SK-N-SH (cell line): ENCODE results near the gene MRPL1. TPM values are rescaled to one million over a fixed set of nuclear protein-coding genes. Genes with fewer than 3 reads are reported as not detected.

Source experiments
- CTCF ChIA-PET: fragments of 300-600, 350-600 bp; formaldehyde crosslinking; extraction: SDS; loops from one replicate; lab custom pipeline; 2021; lab: Yijun Ruan, JAX
- POLR2A ChIA-PET: fragments of 350-600 bp; sonication (Branson Sonifier 250); formaldehyde crosslinking; extraction: SDS; loops from one replicate; lab custom pipeline; 2020; ENCODE audit warnings: antibody characterized with exemption, inconsistent platforms; lab: Yijun Ruan, JAX
- DNase-seq: peaks from one replicate; pipeline ENCODE4 v3.0.0; 2012
- H2AFZ ChIP-seq: fragments of 200-600 bp; sonication (generic); 2 replicates; pipeline ENCODE4 v1.8.1; 2016; ENCODE audit warnings: antibody characterized with exemption, mild to moderate bottlenecking, low read depth
- H3F3A ChIP-seq: fragments of 200-600 bp; sonication (generic); replicated peaks from 2 replicates; pipeline ENCODE3; 2016; ENCODE audit warnings: antibody characterized with exemption, mild to moderate bottlenecking; ENCODE audit not compliant: insufficient read depth
- H3K27ac ChIP-seq, 2 experiments: fragments of 200-500 bp in 1 of 2; fragments of 200-600 bp in 1 of 2; sonication (Bioruptor generic) in 1 of 2; sonication (generic), shearing (Covaris generic) in 1 of 2; 2 replicates each; pipeline versions ENCODE4 v1.5.1 to v1.6.1; 2014 to 2016; ENCODE audit warnings: low read depth in 2 of 2, inconsistent platforms in 1 of 2, low read length in 1 of 2, mild to moderate bottlenecking in 1 of 2, mixed read lengths in 1 of 2
- H3K27me3 ChIP-seq: fragments of 200-600 bp; sonication (generic), shearing (Covaris generic); 2 replicates; pipeline ENCODE4 v1.6.1; 2016; ENCODE audit warnings: mixed run types; ENCODE audit not compliant: insufficient read depth
- H3K36me3 ChIP-seq, 2 experiments: fragments of 200-500 bp in 1 of 2; fragments of 200-600 bp in 1 of 2; sonication (Bioruptor generic) in 1 of 2; sonication (generic) in 1 of 2; replicated peaks in 1 of 2; 2 replicates each; pipeline versions ENCODE3 to v1.5.1; 2014 to 2016; ENCODE audit warnings: low read length in 1 of 2, mild to moderate bottlenecking in 1 of 2; ENCODE audit not compliant: insufficient read depth in 2 of 2, control insufficient read depth in 1 of 2
- H3K4me1 ChIP-seq, 2 experiments: fragments of 200-500 bp in 1 of 2; fragments of 200-600 bp in 1 of 2; sonication (Bioruptor generic) in 1 of 2; sonication (generic), shearing (Covaris generic) in 1 of 2; 2 replicates each; pipeline versions ENCODE4 v1.5.1 to v1.6.1; 2014 to 2016; ENCODE audit warnings: low read depth in 1 of 2, low read length in 1 of 2, mixed run types in 1 of 2; ENCODE audit not compliant: insufficient read depth in 2 of 2, control insufficient read depth in 1 of 2
- H3K4me2 ChIP-seq: fragments of 200-600 bp; sonication (generic), shearing (Covaris generic); 2 replicates; pipeline ENCODE4 v1.6.1; 2017; ENCODE audit warnings: mixed run types
- H3K4me3 ChIP-seq, 2 experiments: fragments of 200-500 bp in 1 of 2; fragments of 200-600 bp in 1 of 2; sonication (Bioruptor generic) in 1 of 2; sonication (generic), shearing (Covaris generic) in 1 of 2; 2 replicates each; pipeline versions ENCODE4 v1.5.1 to v1.8.1; 2014 to 2016; ENCODE audit warnings: low read depth in 2 of 2, inconsistent platforms in 1 of 2, low read length in 1 of 2, mild to moderate bottlenecking in 1 of 2, mixed read lengths in 1 of 2, moderate library complexity in 1 of 2
- H3K79me2 ChIP-seq: fragments of 200-600 bp; sonication (generic); 2 replicates; pipeline ENCODE4 v1.8.1; 2017; ENCODE audit warnings: mild to moderate bottlenecking; ENCODE audit not compliant: insufficient read depth
- H3K9ac ChIP-seq: fragments of 200-600 bp; sonication (generic); 2 replicates; pipeline ENCODE4 v1.6.1; 2017; ENCODE audit warnings: mixed run types
- H3K9me2 ChIP-seq: fragments of 200-600 bp; sonication (generic); 2 replicates; pipeline ENCODE4 v1.6.1; 2017; ENCODE audit warnings: mixed run types
- H3K9me3 ChIP-seq: fragments of 200-600 bp; sonication (generic); 2 replicates; pipeline ENCODE4 v1.6.1; 2017; ENCODE audit warnings: mixed run types, mild to moderate bottlenecking, moderate library complexity
- H4K20me1 ChIP-seq: fragments of 200-600 bp; sonication (generic); 2 replicates; pipeline ENCODE4 v1.6.1; 2017; ENCODE audit warnings: mild to moderate bottlenecking, mixed run types; ENCODE audit not compliant: insufficient read depth
- CHD2 ChIP-seq: fragments of 150-350 bp; IDR thresholded peaks from 2 replicates; pipeline ENCODE4 v1.6.1; 2018; ENCODE audit warnings: low read length; ENCODE audit not compliant: partially characterized antibody
- ELF1 ChIP-seq: IDR thresholded peaks from 2 replicates; pipeline ENCODE4 v1.4.0; 2012
- EP300 ChIP-seq, 2 experiments: IDR thresholded peaks; 2 replicates each; pipeline versions ENCODE4 v1.4.0 to v1.6.1; 2012; ENCODE audit warnings: borderline replicate concordance in 1 of 2, low read depth in 1 of 2, low read length in 1 of 2
- EZH2phosphoT487 ChIP-seq: fragments of 200-600 bp; sonication (generic); IDR thresholded peaks from 2 replicates; pipeline ENCODE4 v1.6.1; 2017; ENCODE audit warnings: low read depth, mixed run types, mild to moderate bottlenecking, antibody characterized with exemption, moderate library complexity, borderline replicate concordance
- FOSL2 ChIP-seq: IDR thresholded peaks from 2 replicates; pipeline ENCODE4 v1.4.0; 2012; ENCODE audit warnings: low read depth, mild to moderate bottlenecking, moderate library complexity, borderline replicate concordance
- FOXM1 ChIP-seq: IDR thresholded peaks from 2 replicates; pipeline ENCODE4 v1.4.0; 2012; ENCODE audit warnings: low read depth, mild to moderate bottlenecking
- GABPA ChIP-seq: IDR thresholded peaks from 2 replicates; pipeline ENCODE4 v1.4.0; 2012; ENCODE audit warnings: low read depth, mild to moderate bottlenecking
- GATA2 ChIP-seq: sonication (generic); formaldehyde crosslinking; IDR thresholded peaks from 2 replicates; pipeline ENCODE4 v1.5.0; 2020; ENCODE audit warnings: mild to moderate bottlenecking, missing genetic modification reagents
- JUND ChIP-seq: IDR thresholded peaks from 2 replicates; pipeline ENCODE4 v1.4.0; 2012
- MEF2A ChIP-seq: IDR thresholded peaks from 2 replicates; pipeline ENCODE4 v1.4.0; 2012; ENCODE audit warnings: low read depth, borderline replicate concordance
- NFIC ChIP-seq: IDR thresholded peaks from 2 replicates; pipeline ENCODE4 v1.4.0; 2012; ENCODE audit warnings: borderline replicate concordance
- NRF1 ChIP-seq: IDR thresholded peaks from 2 replicates; pipeline ENCODE4 v1.6.1; 2012; ENCODE audit warnings: low read depth, mild to moderate bottlenecking, low read length
- POLR2AphosphoS5 ChIP-seq: IDR thresholded peaks from 2 replicates; pipeline ENCODE4 v1.6.1; 2012; ENCODE audit warnings: low read depth, low read length
- RFX5 ChIP-seq: IDR thresholded peaks from 2 replicates; pipeline ENCODE4 v1.6.1; 2012; ENCODE audit warnings: mild to moderate bottlenecking, improper control_type of control experiment, low read length
- RXRA ChIP-seq: IDR thresholded peaks from 2 replicates; pipeline ENCODE4 v1.4.0; 2012; ENCODE audit warnings: low read depth, mild to moderate bottlenecking, borderline replicate concordance
- SIN3A ChIP-seq: IDR thresholded peaks from 2 replicates; pipeline ENCODE4 v1.6.1; 2012; ENCODE audit warnings: low read depth, mild to moderate bottlenecking, low read length, moderate library complexity, borderline replicate concordance
- SMC3 ChIP-seq: IDR thresholded peaks from 2 replicates; pipeline ENCODE4 v1.6.1; 2012; ENCODE audit warnings: low read depth, low read length, improper control_type of control experiment
- TAF1 ChIP-seq: IDR thresholded peaks from 2 replicates; pipeline ENCODE4 v1.6.1; 2012; ENCODE audit warnings: low read depth, mild to moderate bottlenecking, low read length, moderate library complexity, borderline replicate concordance
- TCF12 ChIP-seq: IDR thresholded peaks from 2 replicates; pipeline ENCODE4 v1.4.0; 2012
- TEAD4 ChIP-seq: IDR thresholded peaks from 2 replicates; pipeline ENCODE4 v1.4.0; 2012; ENCODE audit warnings: mild to moderate bottlenecking, borderline replicate concordance; ENCODE audit not compliant: insufficient read depth
- USF2 ChIP-seq: fragments of 150-350 bp; IDR thresholded peaks from 2 replicates; pipeline ENCODE4 v1.6.1; 2017; ENCODE audit warnings: antibody characterized with exemption, low read length, low read depth, borderline replicate concordance
- YY1 ChIP-seq: IDR thresholded peaks from 2 replicates; pipeline ENCODE4 v1.4.0; 2012; ENCODE audit warnings: low read depth, mild to moderate bottlenecking
- WGBS: methylation state at CpG from one replicate; pipeline ENCODE4 v1.1.6; 2017; ENCODE audit warnings: low lambda C conversion rate; 5-methylcytosine and 5-hydroxymethylcytosine counted together
- polyA plus RNA-seq, 3 experiments: library from polyadenylated mRNA; depleted of rRNA; stranded (reverse); fragments of >200 nt; gene quantifications; 2 replicates each; pipeline ENCODE4 v1.2.3, GENCODE V29; 2012

Gene MRPL1
- polyA plus RNA-seq, 1 of the 3 experiments (the other 2 are of a cell fraction): 11.0 TPM

GRCh38 chr4:77996076-77996475 is 133.4 kb downstream of the MRPL1 start:
- Histone ChIP-seq H3K9ac (no peak overlapping the region), H3K27ac (no peak overlapping the region), H3K79me2 (no peaks in the 10 kb centered on the region), H4K20me1 (no peaks in the 10 kb centered on the region), H3K4me3 (no peak overlapping the region), H3K9me3 (no peaks in the 10 kb centered on the region)
- 36% methylated on average over 3 of the region's 3 CpGs for WGBS
- no peak for DNase-seq
- CTCF ChIA-PET: interaction anchor here (2.7 kb wide), 1 partner anchor 63 kb away, joined by 6 read pairs; no protein-coding TSS in a partner anchor
- TF ChIP-seq TAF1: no peak
- TF ChIP-seq FOXM1: no peak
- no peak for TF ChIP-seq GABPA
- TF ChIP-seq MEF2A: no peak
- no peak for TF ChIP-seq SIN3A
- TF ChIP-seq, all 33 proteins: peak for 0
- Histone ChIP-seq H3K4me1 (peaks cover 0 to 23% of the 10 kb centered on the region in 2 experiments; a peak in 2 of 4 replicates), H2AFZ (no peak overlapping the region), H3K27me3 (no peaks in the 10 kb centered on the region), H3K4me2 (no peak overlapping the region), H3F3A (peaks cover 7% of the 10 kb centered on the region), H3K9me2 (no peaks in the 10 kb centered on the region), H3K36me3 (no peaks in the 10 kb centered on the region)
- POLR2A ChIA-PET: no interaction called here

- H3K9me3 ChIP-seq: no peaks in the 10 kb centered on the region
- H3K9me2 ChIP-seq: no peaks in the 10 kb centered on the region
- H3K36me3 ChIP-seq: no peaks in the 10 kb centered on the region
- CTCF ChIA-PET: no interaction called here
- 89% methylated on average over 1 of the region's 1 CpG for WGBS
- no peaks in the 10 kb centered on the region for H3K27me3 ChIP-seq
- H3K4me2 ChIP-seq: no peak overlapping the region
- no peaks in the 10 kb centered on the region for H4K20me1 ChIP-seq
- H3K9ac ChIP-seq: no peak overlapping the region
- POLR2A ChIA-PET: interaction anchor here (0.7 kb wide), 1 partner anchor 14 kb away, joined by 3 read pairs; no protein-coding TSS in a partner anchor
- no peaks in the 10 kb centered on the region for H3K79me2 ChIP-seq
- DNase-seq: no peak
- no peak overlapping the region for H2AFZ ChIP-seq
- H3K4me1 ChIP-seq: no peaks in the 10 kb centered on the region
- TF ChIP-seq TAF1 (no peak), FOSL2 (no peak), TCF12 (no peak), JUND (no peak), RFX5 (no peak), CHD2 (no peak), YY1 (no peak), NRF1 (no peak), USF2 (no peak), GATA2 (CRISPR knock-in tag) (no peak), EP300 (IDR thresholded peaks at IDR 0.05; ENCODE audit: borderline replicate concordance in 1 of 2, low read depth in 1 of 2, low read length in 1 of 2) (no peak), SMC3 (no peak), EZH2phosphoT487 (no peak), FOXM1 (no peak), RXRA (no peak), ELF1 (no peak), POLR2AphosphoS5 (no peak), NFIC (no peak), TEAD4 (no peak)
- H3K27ac ChIP-seq: no peak overlapping the region
- H3K4me3 ChIP-seq: no peak overlapping the region
- peaks cover 8% of the 10 kb centered on the region for H3F3A ChIP-seq
Observed at GRCh38 chr4:78001531-78001930, 138.9 kb downstream of the MRPL1 start.
